Left ventricle myocardium inferior (tissue), 1 donor: ENCODE measurements around the gene HDDC2. TPM values are rescaled to one million over a fixed set of nuclear protein-coding genes. Genes with fewer than 3 reads are reported as not detected.

Experiments
- DNase-seq: peaks from one replicate; pipeline ENCODE4 v3.0.0-alpha.2; 2020
- H3K27ac ChIP-seq: fragments of 200-600 bp; replicated peaks from 2 replicates; pipeline ENCODE4 v1.8.0; 2021
- H3K27me3 ChIP-seq: fragments of 200-600 bp; 2 replicates; pipeline ENCODE4 v1.8.0; 2021; ENCODE audit warnings: low read depth
- H3K36me3 ChIP-seq: fragments of 200-600 bp; 2 replicates; pipeline ENCODE4 v1.8.0; 2021
- H3K4me1 ChIP-seq: fragments of 200-600 bp; 2 replicates; pipeline ENCODE4 v1.8.0; 2021
- H3K4me3 ChIP-seq: fragments of 200-600 bp; 2 replicates; pipeline ENCODE4 v1.8.0; 2021; ENCODE audit warnings: mild to moderate bottlenecking, moderate library complexity
- H3K9me3 ChIP-seq: fragments of 200-600 bp; replicated peaks from 2 replicates; pipeline ENCODE4 v1.8.0; 2021
- CTCF ChIP-seq: fragments of 200-600 bp; IDR thresholded peaks from 2 replicates; pipeline ENCODE4 v1.8.0; 2021; ENCODE audit warnings: antibody characterized with exemption, mild to moderate bottlenecking, borderline replicate concordance
- intact Hi-C: fragments of 100-400 bp; cut with micrococcal nuclease; formaldehyde crosslinking; loops from one replicate; pipeline ENCODE4 v1.11.0; 2022
- total RNA-seq: library from RNA; stranded (reverse); fragmentation: NEBNext Ultra II Directional; extraction: Animal tissue kit (Norgen Biotek cat#: 25700); gene quantifications from one replicate; pipeline ENCODE4 v1.2.1, GENCODE V29; 2021
- donor health status: DM: no; HTN: yes; CAD: no; lungs with severe emphysema.

The HDDC2 gene
- total RNA-seq, 1 donor from 2014 or later = 87.9 TPM

GRCh38 chr6:125231133-125231532 lies 70.6 kb downstream of the HDDC2 start:
- no peak for TF ChIP-seq CTCF
- DNase-seq = no peak
- Histone ChIP-seq H3K27ac (no peak overlapping the region), H3K4me1 (peaks cover 39% of the 10 kb centered on the region), H3K9me3 (no peaks in the 10 kb centered on the region), H3K4me3 (no peak overlapping the region), H3K27me3 (no peaks in the 10 kb centered on the region), H3K36me3 (no peaks in the 10 kb centered on the region)
- intact Hi-C loops = no loop called here

GRCh38 chr6:125230674-125231073 lies 71.1 kb downstream of the HDDC2 start:
- TF ChIP-seq CTCF = no peak
- Histone ChIP-seq H3K27me3 (no peaks in the 10 kb centered on the region), H3K4me1 (peaks cover 39% of the 10 kb centered on the region), H3K4me3 (no peak overlapping the region), H3K36me3 (no peaks in the 10 kb centered on the region), H3K9me3 (no peaks in the 10 kb centered on the region), H3K27ac (no peak overlapping the region)
- intact Hi-C loops = no loop called here
- no peak for DNase-seq

- Histone ChIP-seq H3K4me1 (peaks cover 44% of the 10 kb centered on the region), H3K27me3 (no peaks in the 10 kb centered on the region), H3K36me3 (no peaks in the 10 kb centered on the region), H3K4me3 (peak overlapping the region; percentile 14), H3K9me3 (no peaks in the 10 kb centered on the region), H3K27ac (peak overlapping the region; percentile 35)
- TF ChIP-seq CTCF = no peak
- DNase-seq = no peak
- intact Hi-C loops = no loop called here
Observed at GRCh38 chr6:125228981-125229479, 72.7 kb downstream of the HDDC2 start.

GRCh38 chr6:125227244-125227643 lies 74.5 kb downstream of the HDDC2 start:
- Histone ChIP-seq H3K4me1 (peaks cover 43% of the 10 kb centered on the region), H3K27me3 (no peaks in the 10 kb centered on the region), H3K27ac (no peak overlapping the region), H3K4me3 (no peak overlapping the region), H3K36me3 (no peaks in the 10 kb centered on the region), H3K9me3 (no peaks in the 10 kb centered on the region)
- TF ChIP-seq CTCF = no peak
- no peak for DNase-seq
- intact Hi-C loops = no loop called here

Other genes with a start within 250 kb of the HDDC2 start
- gene TPD52L1, start 148.2 kb downstream of the HDDC2 start, total RNA-seq = 64.0 TPM